Panc1 (cell line): ENCODE results near the gene B3GNT4. TPM values are rescaled to one million over a fixed set of nuclear protein-coding genes. Genes with fewer than 3 reads are reported as not detected.
"Not testable (repeated sequence)": the region's sequence is repeated elsewhere in the genome, so short reads cannot be mapped to it uniquely, and the experiment has no call there.

Experiments
- ATAC-seq: fragments of 200-7000 bp; cut with Tn5 transposase; 2 replicates; pipeline ENCODE4 v1.9.1; 2020; ENCODE audit warnings: mild to moderate bottlenecking, moderate library complexity
- BruUV-seq: library from RNA; stranded (reverse); fragments of 400-500 nt; replicated peaks from 2 replicates; lab custom pipeline; 2021; lab: Mats Ljungman, UMichigan
- CTCF ChIA-PET: fragments of 300-600 bp; sonication (Branson Sonifier 250); formaldehyde crosslinking; loops from one replicate; lab custom pipeline; 2022; ENCODE audit warnings: antibody characterized with exemption; lab: Charles Lee
- POLR2A ChIA-PET: fragments of 300-600 bp; sonication (Branson Sonifier 250); formaldehyde crosslinking; loops from one replicate; lab custom pipeline; 2022; ENCODE audit warnings: antibody characterized with exemption; lab: Charles Lee
- DNase-seq: peaks from one replicate; pipeline ENCODE4 v3.0.0-alpha.2; 2010; ENCODE audit warnings: low read depth, low spot score
- H3K27ac ChIP-seq: 2 replicates; pipeline ENCODE4 v1.5.1; 2011; ENCODE audit warnings: mild to moderate bottlenecking, low read length, inconsistent platforms
- H3K27me3 ChIP-seq: fragments of 200-500 bp; sonication (Bioruptor generic); 2 replicates; pipeline ENCODE4 v1.6.0; 2014; ENCODE audit warnings: low read length, inconsistent platforms; ENCODE audit not compliant: control insufficient read depth, insufficient read depth
- H3K36me3 ChIP-seq: fragments of 200-500 bp; sonication (Bioruptor generic); 2 replicates; pipeline ENCODE4 v1.5.1; 2014; ENCODE audit warnings: inconsistent platforms, mild to moderate bottlenecking, low read length, moderate library complexity; ENCODE audit not compliant: control insufficient read depth, insufficient read depth
- H3K4me1 ChIP-seq: 2 replicates; pipeline ENCODE4 v1.5.1; 2011; ENCODE audit warnings: inconsistent platforms, mild to moderate bottlenecking, low read length, moderate library complexity; ENCODE audit not compliant: control insufficient read depth, insufficient read depth
- H3K4me3 ChIP-seq, 2 experiments: 2 replicates each; pipeline ENCODE4 v1.5.1; 2011 to 2012; ENCODE audit warnings: low read depth in 2 of 2, low read length in 2 of 2, mild to moderate bottlenecking in 2 of 2, inconsistent platforms in 1 of 2, moderate library complexity in 1 of 2
- H3K9me3 ChIP-seq: fragments of 200-500 bp; sonication (Bioruptor generic); 2 replicates; pipeline ENCODE4 v1.5.1; 2014; ENCODE audit warnings: low read depth, mild to moderate bottlenecking, inconsistent platforms, low read length, moderate library complexity; ENCODE audit not compliant: control insufficient read depth, insufficient read depth
- REST ChIP-seq, 2 experiments: IDR thresholded peaks; 2 replicates each; pipeline ENCODE4 v1.6.1; 2011 to 2012; ENCODE audit warnings: low read depth in 2 of 2, control low read depth in 1 of 2, low read length in 1 of 2, mild to moderate bottlenecking in 1 of 2, moderate library complexity in 1 of 2; ENCODE audit not compliant: insufficient read depth in 1 of 2
- SIN3A ChIP-seq: IDR thresholded peaks from 2 replicates; pipeline ENCODE4 v1.6.1; 2012; ENCODE audit warnings: low read depth, mild to moderate bottlenecking, low read length, moderate library complexity, borderline replicate concordance; ENCODE audit not compliant: insufficient read depth
- TCF7L2 ChIP-seq: IDR thresholded peaks from 2 replicates; pipeline ENCODE4 v1.6.1; 2011; ENCODE audit warnings: mild to moderate bottlenecking, low read depth, low read length, inconsistent platforms
- in situ Hi-C: cut with HindIII; loops from 2 replicates; pipeline ENCODE4 v1.10.0; 2016; ENCODE audit warnings: low sequenced_read_pairs, low pct_unique_long_range_greater_than_20kb
- intact Hi-C: fragments of 100-400 bp; cut with micrococcal nuclease; formaldehyde crosslinking; loops from one replicate; pipeline ENCODE4 v1.10.0; 2022; ENCODE audit not compliant: unreplicated experiment
- total RNA-seq: library from RNA; stranded (reverse); gene quantifications from one replicate; pipeline ENCODE4 v1.2.1, GENCODE V29; 2021; ENCODE audit not compliant: unreplicated experiment

The B3GNT4 gene
- total RNA-seq, 1 experiment from 2014 or later: 1.8 TPM

GRCh38 chr12:122172262-122172939, 31.1 kb upstream of the B3GNT4 start:
- ATAC-seq: peak; percentile 27; the same call in 1 of the 2 replicates
- BruUV-seq: no TSS peak
- Histone ChIP-seq H3K4me1 (no peaks in the 10 kb centered on the region), H3K4me3 (no peak overlapping the region), H3K27ac (no peak overlapping the region), H3K27me3 (no peaks in the 10 kb centered on the region), H3K36me3 (no peaks in the 10 kb centered on the region), H3K9me3 (no peaks in the 10 kb centered on the region)
- intact Hi-C loops (no loop called here), in situ Hi-C loops (no loop called here)
- DNase-seq: no peak
- TF ChIP-seq TCF7L2: no peak
- TF ChIP-seq REST (IDR thresholded peaks at IDR 0.05; ENCODE audit: insufficient read depth in 1 of 2, low read depth in 2 of 2, low read length in 1 of 2): no peak
- ChIA-PET POLR2A (no interaction called here), CTCF (no interaction called here)

GRCh38 chr12:122174155-122174845, 29.2 kb upstream of the B3GNT4 start, which contains the start of gene IL31:
Gene IL31 (minus strand): TSS chr12:122174221. CDS start chr12:122174172, 49 bp downstream.
- no TSS peak for BruUV-seq
- no peaks in the 10 kb centered on the region for H3K4me1 ChIP-seq

GRCh38 chr12:122176473-122176872, 27.0 kb upstream of the B3GNT4 start:
- ATAC-seq, H3K36me3 ChIP-seq, in situ Hi-C loops, BruUV-seq, intact Hi-C loops, POLR2A ChIA-PET, DNase-seq, H3K27me3 ChIP-seq, H3K27ac ChIP-seq, H3K4me1 ChIP-seq, H3K9me3 ChIP-seq, H3K4me3 ChIP-seq: not testable (repeated sequence)
- CTCF ChIA-PET: interaction anchor here (0.7 kb wide), 1 partner anchor 33 kb away, joined by 4 read pairs; no protein-coding TSS in a partner anchor

More at GRCh38 chr12:122174155-122174845, 29.2 kb upstream of the B3GNT4 start, which contains the start of gene IL31:
- in situ Hi-C loops (no loop called here), intact Hi-C loops (no loop called here)
- H3K36me3 ChIP-seq: no peaks in the 10 kb centered on the region
- no peaks in the 10 kb centered on the region for H3K9me3 ChIP-seq
- DNase-seq (no peak), ATAC-seq (no peak)
- POLR2A ChIA-PET: no interaction called here
- no peaks in the 10 kb centered on the region for H3K27me3 ChIP-seq
- CTCF ChIA-PET: no interaction called here
- no peak within 1 kb of the TSS for H3K4me3 ChIP-seq
- TF ChIP-seq SIN3A (no peak), REST (IDR thresholded peaks at IDR 0.05; ENCODE audit: insufficient read depth in 1 of 2, low read depth in 2 of 2, low read length in 1 of 2) (no peak)
- no peak within 1 kb of the TSS for H3K27ac ChIP-seq
